NCI-H1417 (cell line): ENCODE results near the gene SLC24A2.
A peak's percentile ranks its signal among the peaks of the same experiment; 100 is the strongest.

ENCODE experiments used
- DNase-seq, 3 experiments: peaks; one replicate each; lab custom pipeline; 2025; lab: John Stamatoyannopoulos, UW

Gene SLC24A2

DNA sequence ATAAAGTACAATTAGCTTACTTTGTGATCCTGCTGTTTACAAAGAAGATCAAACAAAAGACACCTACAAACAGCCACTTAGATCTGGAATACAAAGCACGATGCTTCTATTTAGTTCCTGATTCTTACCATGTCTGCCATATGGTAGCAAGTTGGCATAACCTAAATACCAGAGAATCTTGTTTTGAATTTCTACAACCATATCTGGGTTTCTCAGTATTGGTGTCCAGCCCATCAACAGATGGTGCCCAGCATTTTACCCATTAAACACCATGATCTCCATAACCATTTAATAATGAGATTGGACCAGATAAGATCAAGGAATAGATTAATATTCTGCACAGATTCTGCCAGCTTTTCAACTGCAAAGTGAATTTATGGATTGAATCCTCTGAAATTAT is 29.8 kb downstream of the SLC24A2 start:
- DNase-seq = no peak

DNA sequence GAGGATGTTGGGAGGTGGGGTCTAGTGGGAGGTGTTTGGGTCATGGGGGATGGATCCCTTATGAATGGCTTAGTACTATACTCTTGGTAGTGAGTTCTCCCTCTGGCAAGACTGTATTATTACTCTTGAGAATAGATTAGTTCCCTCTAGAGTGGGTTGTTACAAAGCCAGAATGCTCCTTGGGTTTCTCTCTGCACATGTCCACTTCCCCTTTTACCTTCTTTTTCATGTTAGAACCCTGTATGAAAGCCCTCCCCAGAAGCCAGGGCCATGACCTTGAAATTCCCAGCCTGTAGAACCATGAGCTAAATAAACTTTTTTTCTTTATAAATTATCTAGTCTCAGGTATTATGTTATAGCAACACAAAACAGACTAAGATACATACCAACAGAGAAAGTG is 31.1 kb downstream of the SLC24A2 start:
- DNase-seq = no peak

DNA sequence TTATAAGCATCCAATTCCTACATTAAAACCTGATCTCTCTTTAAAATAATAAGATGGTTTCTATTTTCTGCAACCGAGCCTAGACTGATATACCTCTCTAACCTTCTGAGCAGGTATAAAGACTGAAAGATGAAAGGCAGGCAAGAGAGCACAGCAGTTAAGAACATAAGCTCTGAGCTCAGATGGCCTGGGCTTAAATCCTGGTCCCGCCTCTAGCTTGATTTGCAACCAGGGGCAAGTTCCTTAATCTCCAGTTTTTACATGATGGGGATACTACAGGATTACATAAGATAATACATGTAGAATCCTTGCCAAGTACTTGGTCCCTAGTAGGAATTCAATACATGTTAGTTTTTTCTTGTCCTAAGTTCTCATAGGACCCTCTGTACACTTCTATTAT is 33.9 kb downstream of the SLC24A2 start:
- DNase-seq = no peak

DNA sequence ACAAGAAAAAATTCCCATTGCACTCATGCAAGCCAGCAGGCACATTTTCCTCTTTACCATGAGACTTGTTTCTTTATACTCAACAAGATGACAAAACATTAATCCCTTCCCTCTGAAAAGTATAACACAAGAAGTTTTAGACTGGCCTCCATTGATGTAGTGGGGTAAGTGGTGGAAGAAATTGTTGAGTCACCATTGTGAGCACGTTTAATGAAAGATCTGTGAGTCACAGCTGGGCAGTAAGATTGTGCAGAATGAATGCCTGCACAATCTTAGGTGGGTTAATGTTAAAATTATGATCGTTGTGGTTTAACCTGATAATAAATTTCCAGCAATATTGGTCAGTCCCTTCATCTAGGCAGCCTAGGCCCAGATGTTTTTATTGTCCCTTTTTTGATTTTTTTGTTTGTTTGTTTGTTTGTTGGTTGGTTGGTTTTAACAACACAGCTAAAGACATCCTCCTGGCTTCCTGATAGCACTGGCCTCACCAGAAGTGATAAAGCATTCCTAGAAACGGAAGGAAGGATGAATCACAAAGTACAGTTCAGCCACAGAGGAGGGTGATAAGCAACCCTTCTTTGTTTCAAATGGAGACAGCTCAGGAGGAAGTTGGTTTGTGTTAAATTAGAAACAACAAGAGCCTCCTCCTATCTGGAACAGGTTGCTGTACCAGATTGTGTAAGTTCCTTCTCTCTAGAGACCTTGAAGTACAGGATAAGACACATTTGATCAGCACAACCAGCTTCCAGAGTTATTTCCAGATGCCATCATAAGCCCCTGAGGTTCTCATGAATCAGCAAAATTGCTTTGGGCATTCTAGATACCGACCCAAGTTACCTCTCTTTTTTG is 40.3 kb downstream of the SLC24A2 start:
- DNase-seq = no peak

DNA sequence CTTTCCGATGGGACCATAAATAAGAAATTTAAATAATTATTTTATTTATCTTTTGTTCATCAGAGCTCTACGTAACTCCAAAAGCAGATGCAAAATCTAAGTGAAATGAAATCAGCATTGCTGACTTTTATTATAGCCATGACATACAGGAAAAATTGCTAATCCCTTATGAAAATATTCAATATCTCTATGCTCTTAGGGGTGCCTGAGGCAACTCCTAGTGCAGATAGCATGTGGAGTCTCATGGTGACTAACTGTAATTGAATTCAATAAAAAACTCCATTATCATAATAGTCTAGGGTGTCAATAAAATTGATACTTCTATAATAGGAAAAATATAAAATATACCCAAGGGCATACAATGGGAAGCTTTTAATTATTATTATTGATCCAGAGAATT is 42.6 kb downstream of the SLC24A2 start:
- no peak for DNase-seq

DNA sequence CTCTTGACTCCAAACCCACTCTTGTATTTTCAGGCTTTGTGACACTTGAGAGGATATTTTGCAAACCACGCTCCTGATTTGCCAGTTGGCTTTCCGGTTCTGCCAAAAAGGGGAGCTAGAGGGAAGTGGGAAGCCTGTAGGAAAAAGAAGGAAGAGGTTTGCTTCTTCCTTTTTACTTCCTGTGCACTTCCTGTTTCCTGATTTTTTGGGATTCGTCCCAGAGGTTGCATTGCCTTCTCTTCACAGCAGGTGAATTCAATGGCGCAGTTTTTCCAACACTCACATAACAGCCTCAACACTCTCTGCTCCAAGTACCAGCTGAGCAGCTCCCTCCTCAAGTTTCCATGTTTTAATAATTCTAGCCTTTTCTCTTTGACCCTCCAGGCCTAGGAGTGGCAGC is 47.7 kb downstream of the SLC24A2 start:
- DNase-seq = peak in 1 of 3 experiments; percentile 37
